Spleen (tissue), 13 donors: ENCODE data around the gene FOXB1. TPM values are rescaled to one million over a fixed set of nuclear protein-coding genes. Genes with fewer than 3 reads are reported as not detected.

Experiments used
- DNase-seq: peaks from one replicate; pipeline ENCODE4 v3.0.0-alpha.2; 2020
- H3K27ac ChIP-seq, 8 donors: fragments of 200-600 bp; sonication (generic) in 7 of 8; 1 replicate in 4 of 8; 2 replicates in 4 of 8; pipeline versions ENCODE4 v1.5.0 to v1.8.0; 2016 to 2021; ENCODE audit warnings: inconsistent platforms in 4 of 8, mild to moderate bottlenecking in 4 of 8, moderate library complexity in 1 of 8
- H3K27me3 ChIP-seq, 7 donors: fragments of 200-600 bp; sonication (generic) in 6 of 7; replicated peaks in 1 of 7; 1 replicate in 4 of 7; 2 replicates in 3 of 7; pipeline versions ENCODE4 v1.5.0 to v1.8.0; 2016 to 2021; ENCODE audit warnings: inconsistent platforms in 3 of 7, mild to moderate bottlenecking in 1 of 7
- H3K36me3 ChIP-seq, 6 donors: fragments of 200-600 bp; sonication (generic) in 5 of 6; 1 replicate in 4 of 6; 2 replicates in 2 of 6; pipeline versions ENCODE4 v1.5.0 to v1.8.0; 2016 to 2021; ENCODE audit warnings: inconsistent platforms in 2 of 6
- H3K4me1 ChIP-seq, 6 donors: fragments of 200-600 bp; sonication (generic) in 5 of 6; 1 replicate in 3 of 6; 2 replicates in 3 of 6; pipeline versions ENCODE4 v1.5.0 to v1.8.0; 2016 to 2021; ENCODE audit warnings: inconsistent platforms in 3 of 6
- H3K4me3 ChIP-seq, 8 donors: fragments of 200-600 bp; sonication (generic) in 7 of 8; 1 replicate in 4 of 8; 2 replicates in 4 of 8; pipeline versions ENCODE4 v1.5.0 to v1.8.0; 2016 to 2021; ENCODE audit warnings: inconsistent platforms in 4 of 8, mild to moderate bottlenecking in 4 of 8, moderate library complexity in 2 of 8
- H3K9me3 ChIP-seq, 8 donors: fragments of 200-600 bp; sonication (generic) in 7 of 8; 1 replicate in 4 of 8; 2 replicates in 4 of 8; pipeline versions ENCODE4 v1.5.0 to v1.8.0; 2016 to 2021; ENCODE audit warnings: inconsistent platforms in 4 of 8
- CTCF ChIP-seq, 11 experiments: fragments of 200-600 bp in 7 of 11; fragments of 450-650 bp in 4 of 11; sonication (generic) in 4 of 11; IDR thresholded peaks in 8 of 11; conservative IDR thresholded peaks in 3 of 11; 1 replicate in 7 of 11; 2 replicates in 4 of 11; pipeline versions ENCODE4 v1.4.0 to v1.8.0; 2016 to 2021; ENCODE audit warnings: antibody characterized with exemption in 11 of 11, inconsistent platforms in 4 of 11, mild to moderate bottlenecking in 1 of 11
- POLR2A ChIP-seq, 3 donors: fragments of 450-650 bp; IDR thresholded peaks; one replicate each; pipeline ENCODE4 v1.5.1; 2017; ENCODE audit warnings: antibody characterized with exemption in 3 of 3, mild to moderate bottlenecking in 1 of 3
- POLR2AphosphoS5 ChIP-seq, 3 donors: sonication (generic); formaldehyde crosslinking; IDR thresholded peaks; one replicate each; pipeline ENCODE4 v1.5.1; 2017; ENCODE audit warnings: antibody characterized with exemption in 3 of 3
- WGBS, 5 donors: extraction: QIAGEN DNeasy Blood & Tissue Kit in 3 of 5; methylation state at CpG; one replicate each; pipeline versions ENCODE4 v1.1.5 to v1.1.7; 2013 to 2018; 5-methylcytosine and 5-hydroxymethylcytosine counted together
- intact Hi-C: fragments of 100-400 bp; cut with DNase I; formaldehyde crosslinking; loops from one replicate; pipeline ENCODE4 v1.15.0; 2023; ENCODE audit warnings: low total_unique reads
- long read RNA-seq, 2 donors: transcript quantifications; one replicate each; lab custom pipeline, GENCODE V29; 2026
- polyA plus RNA-seq, 3 donors: library from polyadenylated mRNA; stranded (reverse); fragments of 200-250 nt; gene quantifications; one replicate each; pipeline ENCODE4 v1.2.1, GENCODE V29; 2013
- total RNA-seq, 7 donors: library from RNA; depleted of rRNA in 3 of 7; stranded (reverse); fragments of >200 nt in 3 of 7; fragmentation: NEBNext Ultra II Directional in 4 of 7; extraction: Animal tissue kit (Norgen Biotek cat#: 25700) in 4 of 7; gene quantifications; one replicate each; pipeline versions ENCODE4 v1.1.0 to v1.2.1, GENCODE V29; 2016 to 2021
- donor health status: healthy with polysubstance abuse.
- donor health status: DM: no; HTN: no; CAD: no; lungs with moderate emphysema.
- donor health status: DM: no; HTN: no; CAD: no.
- donor health status: Bipolar disorder and iron deficiency.
- donor health status: healthy.
- donor health status: DM: no; HTN: no; CAD: no.
- donor health status: DM: yes; HTN: yes; CAD: no.

The FOXB1 gene
- total RNA-seq: under 1 TPM in 1 of 7 donors, not detected in 6; 0.13 TPM
- under 1 TPM; 0.03 to 0.13 (median 0.03) TPM for polyA plus RNA-seq
- long read RNA-seq, donor 1: 0 reads
- long read RNA-seq, donor 2: 0 reads

GRCh38 chr15:60004009-60004845, at the start of gene FOXB1:
FOXB1 (plus strand) TSS chr15:60004311; CDS start chr15:60004964, 653 bp downstream.
- H3K4me1 ChIP-seq: peaks cover 31 to 48% (median 34%) of the 10 kb centered on the region in 6 donors
- H3K36me3 ChIP-seq: no peaks in the 10 kb centered on the region
- no peak for DNase-seq
- no peak within 1 kb of the TSS for H3K27ac ChIP-seq
- peak within 1 kb of the TSS in 7 of 8 donors; percentile 42 to 66 (median 51) for H3K4me3 ChIP-seq
- 1 to 4% (median 1%) methylated on average over 39 to 84 of the region's 84 CpGs for WGBS, 5 donors
- peaks cover 30 to 100% (median 100%) of the 10 kb centered on the region in 7 donors for H3K27me3 ChIP-seq
- H3K9me3 ChIP-seq: peaks cover 0 to 20% (median 0%) of the 10 kb centered on the region in 8 donors
- no peak for TF ChIP-seq POLR2AphosphoS5 (IDR thresholded peaks at IDR 0.05)
- TF ChIP-seq CTCF (IDR thresholded peaks at IDR 0.05 in 8 of 11, conservative IDR thresholded peaks at IDR 0.05 in 3 of 11): no peak
- TF ChIP-seq POLR2A (IDR thresholded peaks at IDR 0.05): no peak
- intact Hi-C loops: no loop called here

GRCh38 chr15:59958288-59958687, 45.8 kb upstream of the FOXB1 start:
- intact Hi-C loops: no loop called here

GRCh38 chr15:59960318-59960717, 43.8 kb upstream of the FOXB1 start:
- no peak for TF ChIP-seq POLR2A (IDR thresholded peaks at IDR 0.05)
- TF ChIP-seq POLR2AphosphoS5 (IDR thresholded peaks at IDR 0.05): no peak
- no peak for DNase-seq
- Histone ChIP-seq H3K36me3 (no peaks in the 10 kb centered on the region), H3K4me3 (no peak overlapping the region), H3K27me3 (peaks cover 0 to 6% (median 0%) of the 10 kb centered on the region in 7 donors), H3K27ac (no peak overlapping the region), H3K4me1 (no peaks in the 10 kb centered on the region), H3K9me3 (peaks cover 3 to 80% (median 67%) of the 10 kb centered on the region in 8 donors)
- intact Hi-C loops: no loop called here

More at GRCh38 chr15:59958288-59958687, 45.8 kb upstream of the FOXB1 start:
- no peak overlapping the region for H3K4me3 ChIP-seq
- no peaks in the 10 kb centered on the region for H3K4me1 ChIP-seq
- DNase-seq: no peak
- H3K27me3 ChIP-seq: peaks cover 0 to 9% (median 0%) of the 10 kb centered on the region in 7 donors
- H3K9me3 ChIP-seq: peaks cover 3 to 66% (median 54%) of the 10 kb centered on the region in 8 donors
- TF ChIP-seq POLR2A (IDR thresholded peaks at IDR 0.05) (no peak), CTCF (IDR thresholded peaks at IDR 0.05 in 8 of 11, conservative IDR thresholded peaks at IDR 0.05 in 3 of 11) (no peak), POLR2AphosphoS5 (IDR thresholded peaks at IDR 0.05) (no peak)
- no peaks in the 10 kb centered on the region for H3K36me3 ChIP-seq
- no peak overlapping the region for H3K27ac ChIP-seq

- WGBS, 5 donors: 89 to 95% (median 93%) methylated on average over 1 of the region's 1 CpG
- peaks cover 3 to 69% (median 58%) of the 10 kb centered on the region in 8 donors for H3K9me3 ChIP-seq
- H3K4me1 ChIP-seq: no peaks in the 10 kb centered on the region
- no peak overlapping the region for H3K27ac ChIP-seq
- H3K27me3 ChIP-seq: peaks cover 0 to 2% (median 0%) of the 10 kb centered on the region in 7 donors
- no peak overlapping the region for H3K4me3 ChIP-seq
- H3K36me3 ChIP-seq: no peaks in the 10 kb centered on the region
- TF ChIP-seq POLR2A (IDR thresholded peaks at IDR 0.05) (no peak), POLR2AphosphoS5 (IDR thresholded peaks at IDR 0.05) (no peak), CTCF (IDR thresholded peaks at IDR 0.05 in 8 of 11, conservative IDR thresholded peaks at IDR 0.05 in 3 of 11) (no peak)
- intact Hi-C loops: no loop called here
- DNase-seq: no peak
Observed at GRCh38 chr15:59963322-59963721, 40.8 kb upstream of the FOXB1 start.
